Ovary (tissue), 9 donors: ENCODE results near the gene KCNJ4. TPM values are rescaled to one million over a fixed set of nuclear protein-coding genes. Genes with fewer than 3 reads are reported as not detected.

Experiments used
- DNase-seq, 5 donors: peaks; one replicate each; pipeline ENCODE4 v3.0.0-alpha.2; 2019 to 2020
- H3K27ac ChIP-seq, 2 donors: fragments of 200-600 bp; one replicate each; pipeline versions ENCODE4 v1.5.1 to v1.8.0; 2019 to 2022
- H3K27me3 ChIP-seq: fragments of 200-600 bp; one replicate; pipeline ENCODE4 v1.8.0; 2022
- H3K36me3 ChIP-seq: fragments of 200-600 bp; sonication (generic); one replicate; pipeline ENCODE4 v1.5.1; 2019
- H3K4me1 ChIP-seq: one replicate; pipeline ENCODE4 v1.8.1; 2013; ENCODE audit warnings: mild to moderate bottlenecking, moderate library complexity; ENCODE audit not compliant: insufficient read depth
- H3K4me3 ChIP-seq: fragments of 200-600 bp; sonication (generic); one replicate; pipeline ENCODE4 v1.5.1; 2017
- H3K9me3 ChIP-seq, 2 donors: fragments of 200-600 bp in 1 of 2; sonication (generic) in 1 of 2; one replicate each; pipeline versions ENCODE4 v1.5.1 to v1.8.1; 2013 to 2019; ENCODE audit warnings: mild to moderate bottlenecking in 1 of 2, moderate library complexity in 1 of 2
- EP300 ChIP-seq: sonication (generic); formaldehyde crosslinking; IDR thresholded peaks from one replicate; pipeline ENCODE4 v1.6.1; 2017; ENCODE audit warnings: antibody characterized with exemption
- POLR2A ChIP-seq: fragments of 450-650 bp; IDR thresholded peaks from one replicate; pipeline ENCODE4 v1.6.1; 2017; ENCODE audit warnings: antibody characterized with exemption, mild to moderate bottlenecking, moderate library complexity
- WGBS, 3 donors: extraction: QIAGEN DNeasy Blood & Tissue Kit in 1 of 3; methylation state at CpG; one replicate each; pipeline versions ENCODE4 v1.1.5 to v1.1.7; 2013 to 2017; 5-methylcytosine and 5-hydroxymethylcytosine counted together
- intact Hi-C, 4 donors: fragments of 100-400 bp; cut with DNase I; formaldehyde crosslinking; loops; one replicate each; pipeline versions ENCODE4 v1.11.0 to v1.15.1; 2022 to 2023
- polyA plus RNA-seq, 2 donors: library from polyadenylated mRNA; stranded (reverse); fragments of 200-250 nt in 1 of 2; fragments of 350-450 nt in 1 of 2; fragmentation: Illumina TruSeq in 1 of 2; extraction: RNeasy Lipid Tissue Mini Kit (QIAGEN cat#74804) in 1 of 2; gene quantifications; one replicate each; pipeline ENCODE4 v1.2.3, GENCODE V29; 2013 to 2014
- total RNA-seq, 7 donors: library from RNA; depleted of rRNA in 2 of 7; stranded (reverse); fragments of >200 nt in 2 of 7; fragmentation: NEBNext Ultra II Directional in 3 of 7; extraction: Animal tissue kit (Norgen Biotek cat#: 25700) in 3 of 7; gene quantifications; one replicate each; pipeline versions ENCODE4 v1.1.0 to v1.2.4, GENCODE V29; 2016 to 2023
- TF ChIP-seq, protein P1 (sequence below), 3 donors: fragments of 450-650 bp in 2 of 3; fragments of 200-600 bp in 1 of 3; IDR thresholded peaks; one replicate each; pipeline versions ENCODE4 v1.5.1 to v1.8.0; 2016 to 2022; ENCODE audit warnings: antibody characterized with exemption in 3 of 3, mild to moderate bottlenecking in 1 of 3
- donor health status: DM: no; HTN: no; CAD: no; lungs with moderate emphysema.
- donor health status: DM: no; HTN: no; CAD: no.
- donor health status: Bipolar disorder and iron deficiency.
- donor health status: DM: yes; HTN: yes; CAD: no.
- donor health status: DM: no; HTN: no; CAD: no.
- donor health status: DM: yes; HTN: yes; CAD: no.

Gene KCNJ4
- total and polyA plus RNA-seq, 9 donors: 0.02 to 0.62 TPM; not detected in 7

GRCh38 chr22:38450234-38450797 lies 4.7 kb downstream of the KCNJ4 start:
- no peak for DNase-seq
- TF ChIP-seq, protein P1, sequence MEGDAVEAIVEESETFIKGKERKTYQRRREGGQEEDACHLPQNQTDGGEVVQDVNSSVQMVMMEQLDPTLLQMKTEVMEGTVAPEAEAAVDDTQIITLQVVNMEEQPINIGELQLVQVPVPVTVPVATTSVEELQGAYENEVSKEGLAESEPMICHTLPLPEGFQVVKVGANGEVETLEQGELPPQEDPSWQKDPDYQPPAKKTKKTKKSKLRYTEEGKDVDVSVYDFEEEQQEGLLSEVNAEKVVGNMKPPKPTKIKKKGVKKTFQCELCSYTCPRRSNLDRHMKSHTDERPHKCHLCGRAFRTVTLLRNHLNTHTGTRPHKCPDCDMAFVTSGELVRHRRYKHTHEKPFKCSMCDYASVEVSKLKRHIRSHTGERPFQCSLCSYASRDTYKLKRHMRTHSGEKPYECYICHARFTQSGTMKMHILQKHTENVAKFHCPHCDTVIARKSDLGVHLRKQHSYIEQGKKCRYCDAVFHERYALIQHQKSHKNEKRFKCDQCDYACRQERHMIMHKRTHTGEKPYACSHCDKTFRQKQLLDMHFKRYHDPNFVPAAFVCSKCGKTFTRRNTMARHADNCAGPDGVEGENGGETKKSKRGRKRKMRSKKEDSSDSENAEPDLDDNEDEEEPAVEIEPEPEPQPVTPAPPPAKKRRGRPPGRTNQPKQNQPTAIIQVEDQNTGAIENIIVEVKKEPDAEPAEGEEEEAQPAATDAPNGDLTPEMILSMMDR (IDR thresholded peaks at IDR 0.05): no peak
- TF ChIP-seq POLR2A (no peak), EP300 (no peak)
- peaks cover 3% of the 10 kb centered on the region for H3K27me3 ChIP-seq
- no peaks in the 10 kb centered on the region for H3K9me3 ChIP-seq
- intact Hi-C loops: no loop called here
- no peaks in the 10 kb centered on the region for H3K36me3 ChIP-seq
- H3K4me3 ChIP-seq: no peak overlapping the region
- H3K27ac ChIP-seq: no peak overlapping the region
- WGBS, 3 donors: 43 to 52% (median 47%) methylated on average over 11 of the region's 11 CpGs
- H3K4me1 ChIP-seq: peaks cover 2% of the 10 kb centered on the region

DNA sequence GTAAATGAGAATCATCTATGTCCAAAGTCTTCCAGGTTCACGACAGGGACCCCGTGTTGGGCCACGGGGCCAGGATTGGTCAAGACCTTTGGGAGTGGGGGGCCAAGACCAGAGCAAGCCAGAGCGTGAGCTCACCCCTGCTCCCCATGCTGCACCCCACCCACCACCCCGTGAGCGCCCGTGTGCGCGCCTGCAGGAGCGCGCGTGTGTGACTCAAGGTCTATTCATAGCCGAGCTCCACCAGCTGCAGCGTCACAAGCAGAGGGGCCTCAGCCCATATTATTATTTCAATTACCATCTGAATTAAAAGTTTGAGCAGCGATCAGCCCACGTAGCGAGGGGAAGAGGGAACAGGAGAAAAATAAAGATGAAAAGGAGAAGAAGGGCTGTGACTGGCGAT lies 5.2 kb downstream of the KCNJ4 start:
- 43 to 65% (median 50%) methylated on average over 18 of the region's 18 CpGs for WGBS, 3 donors
- intact Hi-C loops: no loop called here
- peaks cover 3% of the 10 kb centered on the region for H3K27me3 ChIP-seq
- H3K4me3 ChIP-seq: no peak overlapping the region
- no peaks in the 10 kb centered on the region for H3K9me3 ChIP-seq
- no peaks in the 10 kb centered on the region for H3K36me3 ChIP-seq
- peaks cover 2% of the 10 kb centered on the region for H3K4me1 ChIP-seq
- no peak for DNase-seq
- H3K27ac ChIP-seq: no peak overlapping the region
- TF ChIP-seq POLR2A (no peak), EP300 (no peak)
- TF ChIP-seq, protein P1 (IDR thresholded peaks at IDR 0.05): no peak

DNA sequence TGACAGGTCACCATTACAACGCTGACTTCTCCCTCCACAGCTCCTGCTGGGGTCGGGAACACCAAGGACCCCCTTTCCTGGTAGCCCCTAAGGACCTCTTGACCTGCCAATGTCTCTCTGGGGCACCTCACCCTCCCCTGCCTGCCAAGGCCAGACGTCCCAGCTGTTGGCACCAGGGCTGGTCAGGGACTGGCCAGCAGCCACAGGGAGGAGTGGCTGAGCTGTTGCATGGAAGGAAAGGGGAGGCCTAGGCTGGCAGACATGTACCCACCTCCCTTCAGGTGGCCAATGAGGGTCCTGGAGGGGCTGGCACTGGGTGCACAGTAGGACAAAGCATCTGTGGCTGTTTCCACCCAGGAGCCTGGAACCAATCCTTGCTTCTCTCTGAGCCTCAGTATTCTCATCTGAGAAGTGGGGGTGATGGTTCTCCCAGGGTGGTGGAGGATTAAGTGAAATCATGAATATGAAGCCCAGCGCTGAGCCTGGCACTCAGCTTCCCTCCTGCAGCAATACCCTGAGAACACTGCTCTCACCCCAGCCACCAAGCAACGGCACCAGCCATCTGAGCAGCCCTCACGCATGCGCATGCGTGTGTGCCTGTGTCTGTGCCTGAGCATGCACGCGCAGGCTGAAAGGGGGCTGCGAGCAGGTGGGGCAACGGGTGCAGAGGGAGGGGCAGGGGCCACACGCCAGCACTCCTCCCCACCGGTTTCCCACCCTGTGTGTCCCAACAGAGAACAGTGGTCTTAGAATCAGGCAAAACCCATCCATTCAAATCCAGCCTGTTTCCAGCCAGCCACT lies 5.9 kb downstream of the KCNJ4 start:
- no peak overlapping the region for H3K27ac ChIP-seq
- H3K27me3 ChIP-seq: peaks cover 3% of the 10 kb centered on the region
- TF ChIP-seq, protein P1 (IDR thresholded peaks at IDR 0.05): no peak
- TF ChIP-seq POLR2A: no peak
- H3K4me3 ChIP-seq: no peak overlapping the region
- H3K9me3 ChIP-seq: no peaks in the 10 kb centered on the region
- DNase-seq: no peak
- H3K4me1 ChIP-seq: no peaks in the 10 kb centered on the region
- intact Hi-C loops: no loop called here
- H3K36me3 ChIP-seq: no peaks in the 10 kb centered on the region
- 68 to 70% (median 69%) methylated on average over 14 of the region's 14 CpGs for WGBS, 3 donors

DNA sequence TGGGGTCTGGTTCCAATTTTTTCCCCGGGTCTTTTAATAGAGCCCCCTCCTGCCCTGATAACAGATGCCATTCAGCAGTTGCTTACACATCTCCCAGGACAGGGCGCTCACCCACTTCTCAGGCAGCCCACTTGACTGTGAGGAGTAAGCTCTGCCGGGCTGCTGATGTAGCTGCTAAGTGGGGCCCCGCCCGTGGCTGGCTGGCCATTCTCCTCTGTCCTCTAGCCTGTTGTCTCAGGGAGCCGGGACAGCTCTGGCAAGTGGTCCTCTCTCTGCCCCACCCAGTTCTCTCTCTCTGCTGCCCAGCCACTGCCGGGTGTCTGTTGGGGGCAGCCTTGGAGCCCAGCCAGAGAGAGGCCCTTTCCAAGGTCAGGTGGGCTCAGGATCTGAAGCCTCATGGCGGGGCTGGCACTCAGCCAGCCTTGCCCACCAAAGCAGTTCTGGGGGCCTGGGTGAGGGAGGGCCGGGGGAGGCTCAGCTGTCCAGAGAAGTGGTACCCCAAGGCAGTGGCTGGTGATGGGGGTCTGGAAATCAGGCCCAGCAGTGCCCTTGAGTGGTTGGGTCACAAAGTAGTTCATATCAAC lies 8.9 kb downstream of the KCNJ4 start:
- 30 to 39% (median 32%) methylated on average over 9 of the region's 9 CpGs for WGBS, 3 donors
- no peaks in the 10 kb centered on the region for H3K36me3 ChIP-seq
- no peaks in the 10 kb centered on the region for H3K9me3 ChIP-seq
- TF ChIP-seq, protein P1 (IDR thresholded peaks at IDR 0.05): no peak
- no peak for TF ChIP-seq EP300
- intact Hi-C loops: no loop called here
- no peaks in the 10 kb centered on the region for H3K4me1 ChIP-seq
- peaks cover 3% of the 10 kb centered on the region for H3K27me3 ChIP-seq
- H3K27ac ChIP-seq: no peak overlapping the region
- H3K4me3 ChIP-seq: no peak overlapping the region
- DNase-seq: no peak
